Adrenal gland (tissue), 5 donors: ENCODE results near the gene LPP.

Experiments
- POLR2A ChIP-seq, 2 donors: fragments of 450-650 bp; IDR thresholded peaks; one replicate each; pipeline ENCODE4 v1.6.1; 2017; ENCODE audit warnings: antibody characterized with exemption in 2 of 2, mild to moderate bottlenecking in 2 of 2, moderate library complexity in 1 of 2
- TF ChIP-seq, protein P1 (sequence below), 6 experiments: fragments of 450-650 bp in 4 of 6; fragments of 200-600 bp in 2 of 6; sonication (generic) in 1 of 6; IDR thresholded peaks; 1 replicate in 5 of 6; 2 replicates in 1 of 6; pipeline versions ENCODE4 v1.5.1 to v1.8.0; 2016 to 2021; ENCODE audit warnings: antibody characterized with exemption in 6 of 6, mild to moderate bottlenecking in 2 of 6, moderate library complexity in 1 of 6
- donor health status: DM: no; HTN: no; CAD: no.

GRCh38 chr3:188124184-188124583 lies 29.8 kb upstream of the LPP start:
- TF ChIP-seq, protein P1, sequence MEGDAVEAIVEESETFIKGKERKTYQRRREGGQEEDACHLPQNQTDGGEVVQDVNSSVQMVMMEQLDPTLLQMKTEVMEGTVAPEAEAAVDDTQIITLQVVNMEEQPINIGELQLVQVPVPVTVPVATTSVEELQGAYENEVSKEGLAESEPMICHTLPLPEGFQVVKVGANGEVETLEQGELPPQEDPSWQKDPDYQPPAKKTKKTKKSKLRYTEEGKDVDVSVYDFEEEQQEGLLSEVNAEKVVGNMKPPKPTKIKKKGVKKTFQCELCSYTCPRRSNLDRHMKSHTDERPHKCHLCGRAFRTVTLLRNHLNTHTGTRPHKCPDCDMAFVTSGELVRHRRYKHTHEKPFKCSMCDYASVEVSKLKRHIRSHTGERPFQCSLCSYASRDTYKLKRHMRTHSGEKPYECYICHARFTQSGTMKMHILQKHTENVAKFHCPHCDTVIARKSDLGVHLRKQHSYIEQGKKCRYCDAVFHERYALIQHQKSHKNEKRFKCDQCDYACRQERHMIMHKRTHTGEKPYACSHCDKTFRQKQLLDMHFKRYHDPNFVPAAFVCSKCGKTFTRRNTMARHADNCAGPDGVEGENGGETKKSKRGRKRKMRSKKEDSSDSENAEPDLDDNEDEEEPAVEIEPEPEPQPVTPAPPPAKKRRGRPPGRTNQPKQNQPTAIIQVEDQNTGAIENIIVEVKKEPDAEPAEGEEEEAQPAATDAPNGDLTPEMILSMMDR (IDR thresholded peaks at IDR 0.05) = no peak
- no peak for TF ChIP-seq POLR2A (IDR thresholded peaks at IDR 0.05)
